Renal cortical epithelial cell (primary cell): Measurements from ENCODE around the gene PTPN6. TPM values are rescaled to one million over a fixed set of nuclear protein-coding genes. Genes with fewer than 3 reads are reported as not detected.
A peak's percentile ranks its signal among the peaks of the same experiment; 100 is the strongest.

Experiments used
- DNase-seq: peaks from one replicate; pipeline ENCODE4 v3.0.0-alpha.2; 2011; ENCODE audit warnings: low read depth
- total RNA-seq: library from RNA; depleted of rRNA; stranded (reverse); fragments of >200 nt; gene quantifications from 2 replicates; pipeline ENCODE4 v1.2.3, GENCODE V29; 2014

PTPN6 gene
- total RNA-seq, 1 donor from 2014 or later, result 18.4 TPM

- no peak for DNase-seq
Observed at GRCh38 chr12:6970096-6970527, 19.0 kb downstream of the PTPN6 start.

GRCh38 chr12:6974180-6974579 is 23.0 kb downstream of the PTPN6 start:
- DNase-seq, result no peak

GRCh38 chr12:6975297-6976032 is 24.3 kb downstream of the PTPN6 start:
- DNase-seq, result no peak

GRCh38 chr12:6977653-6978052 is 26.5 kb downstream of the PTPN6 start:
- no peak for DNase-seq

- DNase-seq, result no peak
Observed at GRCh38 chr12:6978188-6978587, 27.0 kb downstream of the PTPN6 start.

- no peak for DNase-seq
Observed at GRCh38 chr12:6978611-6979011, 27.5 kb downstream of the PTPN6 start.

- DNase-seq, result no peak
Observed at GRCh38 chr12:6979021-6979420, 27.9 kb downstream of the PTPN6 start.

GRCh38 chr12:6979453-6979852 is 28.3 kb downstream of the PTPN6 start:
- no peak for DNase-seq

GRCh38 chr12:6980075-6980474 is 28.9 kb downstream of the PTPN6 start:
- DNase-seq, result no peak

- no peak for DNase-seq
Observed at GRCh38 chr12:6980740-6981139, 29.6 kb downstream of the PTPN6 start.

- DNase-seq, result no peak
Observed at GRCh38 chr12:6981152-6982052, 30.2 kb downstream of the PTPN6 start.

- DNase-seq, result no peak
Observed at GRCh38 chr12:6982532-6982931, 31.4 kb downstream of the PTPN6 start.

GRCh38 chr12:6987956-6988553 is 36.9 kb downstream of the PTPN6 start:
- DNase-seq, result no peak

- peak; percentile 48 for DNase-seq
Observed at GRCh38 chr12:6996040-6996441, 44.9 kb downstream of the PTPN6 start.

- peak; percentile 79 for DNase-seq
Observed at GRCh38 chr12:6998715-6999451, 47.7 kb downstream of the PTPN6 start.

GRCh38 chr12:7001921-7002591 is 50.9 kb downstream of the PTPN6 start:
- DNase-seq, result no peak

- no peak for DNase-seq
Observed at GRCh38 chr12:7004287-7004803, 53.2 kb downstream of the PTPN6 start.

GRCh38 chr12:7004840-7005239 is 53.7 kb downstream of the PTPN6 start:
- no peak for DNase-seq

GRCh38 chr12:7005311-7005710 is 54.2 kb downstream of the PTPN6 start:
- no peak for DNase-seq

- DNase-seq, result no peak
Observed at GRCh38 chr12:7006639-7007038, 55.5 kb downstream of the PTPN6 start.

- no peak for DNase-seq
Observed at GRCh38 chr12:7008864-7009263, 57.7 kb downstream of the PTPN6 start.
